Daoy (cell line): ENCODE data around the gene U2AF2. TPM values are rescaled to one million over a fixed set of nuclear protein-coding genes. Genes with fewer than 3 reads are reported as not detected.

Source experiments
- DNase-seq: peaks from one replicate; pipeline ENCODE4 v3.0.0-alpha.2; 2015; ENCODE audit warnings: low read depth
- total RNA-seq: library from RNA; depleted of rRNA; stranded (reverse); fragments of >200 nt; shearing (Covaris generic); gene quantifications from 2 replicates; pipeline ENCODE4 v1.2.3, GENCODE V29; 2014

The U2AF2 gene
- total RNA-seq, 1 experiment from 2014 or later: 218 TPM

DNA sequence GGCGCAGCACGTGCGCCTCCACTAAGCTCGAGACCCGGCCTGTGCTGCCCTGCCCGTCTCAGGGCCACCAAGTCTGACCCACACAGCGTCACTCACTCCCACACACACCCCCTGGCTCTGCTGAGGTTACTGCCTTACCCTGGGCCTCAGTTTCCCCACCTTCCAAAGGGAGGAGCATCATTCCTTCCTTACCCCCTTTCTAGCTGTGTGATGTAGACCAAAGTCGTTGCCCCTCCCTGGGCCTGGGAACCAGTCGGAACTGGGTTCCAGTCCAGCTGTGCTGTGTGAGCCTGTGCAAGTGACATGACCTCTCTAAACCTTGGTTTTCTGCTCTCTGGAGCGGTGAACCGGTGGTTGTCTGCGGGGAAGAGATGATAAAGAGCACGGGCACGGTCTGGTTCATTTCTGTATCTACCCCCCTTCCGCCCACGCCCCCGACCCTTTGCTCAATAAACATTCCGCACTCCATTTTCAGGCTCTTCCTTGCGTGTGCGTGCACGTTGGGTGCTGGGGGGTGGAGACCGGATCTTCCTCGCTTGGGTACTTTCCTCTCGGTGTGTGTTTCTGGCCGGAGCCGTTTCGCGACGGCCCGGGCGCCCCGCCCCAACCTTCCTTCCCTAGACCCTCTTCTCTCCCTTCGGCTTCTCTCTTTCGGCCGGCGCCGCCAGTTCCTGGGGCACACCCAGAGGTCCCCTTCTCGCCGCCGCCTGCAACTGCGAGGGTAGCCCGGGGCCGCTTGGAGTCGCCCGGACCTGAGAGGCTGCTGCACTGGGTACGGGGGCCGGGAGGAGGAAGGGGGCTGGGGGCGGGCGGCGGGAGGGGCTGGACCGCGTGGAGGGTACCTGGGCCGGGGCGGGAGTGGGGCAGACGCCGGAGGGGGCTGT lies 11.6 kb upstream of the U2AF2 start, which contains the start of gene ZNF581:
Gene ZNF581 (plus strand): TSS at position 647 of the 884 bp plus-strand sequence. CDS start 923 bp downstream, outside the sequence.
- DNase-seq: peak; percentile 82

- no peak for DNase-seq
These were observed 11.0 kb upstream of the U2AF2 start for GRCh38 chr19:55643887-55644176.

DNA sequence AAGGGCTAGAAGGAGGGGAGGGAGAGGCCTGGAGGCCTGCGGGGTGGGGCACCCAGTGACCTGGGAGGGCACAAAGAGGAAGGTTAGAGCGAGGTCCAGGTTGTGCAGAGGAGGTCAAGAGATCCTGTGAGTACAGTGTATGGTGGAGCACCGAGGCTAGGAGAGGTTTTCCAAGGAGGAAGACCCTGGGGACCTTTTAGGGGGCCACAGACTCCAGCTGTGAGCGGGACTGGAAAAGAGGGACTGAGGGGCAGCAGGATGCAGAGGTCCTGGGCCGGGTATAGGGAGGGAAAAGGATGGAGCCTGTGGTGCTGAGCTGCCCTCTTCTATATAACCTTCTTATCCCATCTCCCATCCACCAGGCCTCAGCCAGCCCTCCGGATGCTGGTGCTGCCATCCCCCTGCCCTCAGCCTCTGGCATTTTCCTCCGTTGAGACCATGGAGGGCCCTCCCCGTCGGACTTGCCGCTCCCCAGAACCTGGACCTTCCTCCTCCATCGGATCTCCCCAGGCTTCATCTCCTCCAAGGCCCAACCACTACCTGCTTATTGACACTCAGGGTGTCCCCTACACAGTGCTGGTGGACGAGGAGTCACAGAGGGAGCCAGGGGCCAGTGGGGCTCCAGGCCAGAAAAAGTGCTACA lies 10.5 kb upstream of the U2AF2 start:
- DNase-seq: no peak

DNA sequence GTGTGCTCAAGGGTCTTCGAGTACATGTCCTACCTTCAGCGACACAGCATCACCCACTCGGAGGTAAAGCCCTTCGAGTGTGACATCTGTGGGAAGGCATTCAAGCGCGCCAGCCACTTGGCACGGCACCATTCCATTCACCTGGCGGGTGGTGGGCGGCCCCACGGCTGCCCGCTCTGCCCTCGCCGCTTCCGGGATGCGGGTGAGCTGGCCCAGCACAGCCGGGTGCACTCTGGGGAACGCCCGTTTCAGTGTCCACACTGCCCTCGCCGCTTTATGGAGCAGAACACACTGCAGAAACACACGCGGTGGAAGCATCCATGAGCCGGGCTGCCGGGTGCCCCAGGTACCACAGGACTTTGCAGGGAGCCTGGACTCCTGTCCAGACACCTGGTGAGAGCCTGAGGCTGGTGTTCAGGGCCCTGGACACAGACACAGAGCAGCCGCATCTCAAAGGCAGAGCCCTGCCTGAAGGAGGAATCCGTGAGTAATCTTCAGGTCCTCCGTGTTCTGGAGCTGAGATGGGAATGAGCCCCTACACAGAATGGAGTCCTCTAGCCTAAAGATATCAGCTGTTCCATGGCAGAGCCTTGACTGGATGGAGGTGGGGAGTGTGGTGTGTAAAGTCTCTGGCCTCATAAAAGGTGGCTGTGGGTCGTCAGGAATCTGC lies 9.9 kb upstream of the U2AF2 start:
- DNase-seq: no peak

GRCh38 chr19:55645512-55645881 lies 9.3 kb upstream of the U2AF2 start:
- no peak for DNase-seq

DNA sequence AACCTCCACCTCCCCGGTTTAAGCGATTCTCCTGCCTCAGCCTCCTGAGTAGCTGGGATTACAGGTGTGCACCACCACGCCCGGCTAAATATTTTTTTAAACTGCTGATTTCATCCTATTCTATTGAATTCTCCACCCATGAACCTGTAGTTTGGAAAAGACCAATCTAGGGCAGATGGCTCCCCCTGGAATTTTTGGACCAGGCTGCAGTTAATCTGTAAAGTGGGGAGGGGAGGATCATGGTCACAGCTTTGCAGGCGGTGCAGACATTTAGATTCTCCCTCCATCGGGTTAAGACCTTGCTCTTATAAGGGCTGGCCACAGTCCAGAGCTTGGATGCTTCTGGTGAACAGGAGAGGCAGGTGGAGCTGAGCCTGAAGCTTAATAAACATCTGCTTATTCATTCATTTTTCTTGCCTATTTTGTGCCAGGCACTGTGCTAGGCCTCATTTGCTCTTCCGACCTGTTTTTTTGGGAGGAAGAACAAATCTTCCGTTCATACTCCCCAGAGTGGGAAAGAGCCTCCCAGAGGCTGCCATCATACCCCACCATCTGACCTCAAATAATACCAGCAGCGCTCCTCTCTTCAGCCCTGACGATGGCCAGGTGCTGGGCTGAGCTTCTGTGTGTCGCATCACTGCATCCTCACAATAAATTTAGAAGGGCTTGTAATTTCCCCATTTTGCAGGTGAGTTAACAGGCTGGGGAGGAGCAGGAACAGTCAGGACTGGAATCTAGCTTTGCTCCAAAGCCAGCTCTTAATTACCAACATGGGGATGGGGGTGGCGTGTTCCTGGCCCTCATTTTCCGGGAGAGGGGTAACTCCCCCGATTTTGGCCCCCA lies 7.7 kb upstream of the U2AF2 start:
- no peak for DNase-seq

DNA sequence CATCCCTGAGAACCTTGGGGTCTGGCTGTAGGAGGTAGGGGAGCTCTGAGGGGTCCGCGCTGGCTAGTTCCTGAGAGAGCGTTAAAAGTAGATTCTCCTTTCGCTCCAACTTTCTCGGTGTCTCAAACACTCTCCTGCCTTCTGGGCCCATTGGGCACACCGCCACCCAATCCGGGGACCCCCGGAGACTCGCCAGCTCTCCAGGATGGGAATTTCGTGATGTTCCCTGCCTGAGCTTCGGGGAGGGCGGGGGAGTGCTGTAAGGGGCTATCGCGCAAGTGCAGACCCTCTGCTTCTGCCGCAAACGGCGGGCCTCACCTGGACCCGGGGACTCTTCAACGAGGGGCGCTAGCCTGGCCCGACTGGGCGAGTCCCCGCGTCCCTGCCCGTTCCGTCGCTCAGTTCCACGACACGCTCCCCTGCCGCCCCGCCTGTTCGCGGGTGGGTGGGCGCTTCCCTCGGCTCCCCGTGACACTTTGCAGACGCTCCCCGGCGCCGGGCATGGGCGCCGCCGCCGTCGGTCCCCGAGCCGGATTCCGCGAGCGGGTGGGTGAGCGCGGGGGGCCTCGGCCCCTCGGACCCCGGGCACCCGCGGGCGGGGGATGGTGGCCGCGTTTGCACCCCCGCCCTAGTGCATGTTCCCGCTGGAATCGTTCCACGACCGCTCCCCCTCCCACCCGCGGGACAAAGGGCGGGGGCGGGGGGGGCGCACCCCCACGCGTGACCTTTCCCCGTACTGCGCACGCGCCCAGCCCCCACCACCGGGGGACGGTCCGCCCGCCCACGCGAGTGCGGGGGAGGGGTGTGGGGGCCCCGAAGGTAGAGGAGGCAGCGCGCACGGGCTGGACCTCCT lies 6.9 kb upstream of the U2AF2 start, which contains the start of gene CCDC106:
Gene CCDC106 (plus strand): TSS at position 481 of the 853 bp plus-strand sequence. CDS start 835 bp downstream, outside the sequence.
- DNase-seq: peak; percentile 83

GRCh38 chr19:55648585-55649267 lies 6.1 kb upstream of the U2AF2 start:
- DNase-seq: no peak

- no peak for DNase-seq
These were observed 5.3 kb upstream of the U2AF2 start for GRCh38 chr19:55649268-55650125.

DNA sequence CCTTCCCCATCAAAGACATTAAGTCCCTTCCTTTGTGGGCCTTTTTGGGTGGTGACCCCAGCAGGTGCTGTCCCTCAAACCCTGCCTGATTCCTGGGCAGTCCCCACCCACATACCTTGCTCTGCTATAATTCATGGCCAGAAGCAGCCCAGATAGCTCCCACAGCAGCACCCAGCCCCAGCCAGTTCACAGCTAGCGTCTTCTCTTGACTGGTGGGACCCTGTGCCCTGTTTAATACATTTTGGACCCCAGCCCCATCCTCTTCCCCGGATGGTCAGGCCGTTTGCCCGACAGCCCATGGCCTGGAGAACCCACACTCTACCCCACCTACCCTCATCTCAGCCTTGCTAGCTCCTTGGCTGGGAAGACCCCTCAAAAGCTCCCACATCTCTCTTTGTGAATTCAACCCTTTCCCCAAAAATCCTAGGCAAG lies 4.7 kb upstream of the U2AF2 start:
- DNase-seq: no peak

- no peak for DNase-seq
These were observed 4.1 kb upstream of the U2AF2 start for GRCh38 chr19:55650602-55651230.

DNA sequence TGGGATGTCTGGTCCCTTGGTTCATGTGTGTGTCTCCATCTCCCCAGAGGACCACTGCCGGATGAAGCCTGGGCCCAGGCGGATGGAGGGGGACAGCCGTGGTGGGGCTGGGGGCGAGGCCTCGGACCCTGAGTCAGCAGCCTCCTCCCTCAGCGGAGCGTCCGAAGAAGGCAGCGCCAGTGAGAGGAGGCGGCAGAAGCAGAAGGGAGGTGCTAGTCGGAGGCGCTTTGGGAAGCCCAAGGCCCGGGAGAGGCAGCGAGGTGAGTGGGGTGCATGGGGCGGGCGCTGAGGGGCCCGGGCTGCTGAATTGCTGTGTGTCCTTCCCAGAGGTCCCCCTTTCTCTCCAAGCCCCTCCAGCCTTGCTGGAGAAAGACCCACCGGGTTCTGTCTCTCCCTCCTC lies 3.6 kb upstream of the U2AF2 start:
- DNase-seq: no peak

GRCh38 chr19:55652311-55653128 lies 2.3 kb upstream of the U2AF2 start:
- no peak for DNase-seq

- DNase-seq: peak; percentile 99
These were observed 1.0 kb upstream of the U2AF2 start for GRCh38 chr19:55653651-55654322.

DNA sequence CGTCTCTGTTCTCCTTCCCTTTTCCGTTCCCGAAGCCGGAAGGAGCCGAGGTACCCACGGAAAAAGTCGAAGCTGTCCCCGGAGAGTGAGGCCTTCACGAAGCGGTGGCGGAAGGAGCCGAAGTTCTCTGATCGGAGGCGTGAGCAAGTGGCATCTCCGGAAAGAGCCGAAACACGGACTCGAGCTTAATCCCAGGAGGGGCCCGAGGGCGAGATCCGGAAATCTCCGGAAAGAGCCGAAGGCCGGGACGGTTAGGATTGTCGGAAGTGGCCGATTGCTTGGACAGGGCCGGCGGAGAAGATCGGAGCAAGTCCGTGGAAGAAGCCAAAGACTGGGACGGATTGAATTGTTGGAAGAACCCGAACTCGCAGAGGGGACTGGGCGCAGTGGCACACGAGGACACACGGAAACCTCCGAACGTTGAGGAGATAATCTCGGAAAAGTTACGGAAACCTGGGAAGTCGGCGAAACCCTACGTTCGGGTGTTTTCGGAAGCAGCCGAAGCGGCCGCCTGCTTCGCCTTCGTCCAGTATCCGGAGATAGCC lies 440 bp upstream of the U2AF2 start:
- peak; percentile 99 for DNase-seq

DNA sequence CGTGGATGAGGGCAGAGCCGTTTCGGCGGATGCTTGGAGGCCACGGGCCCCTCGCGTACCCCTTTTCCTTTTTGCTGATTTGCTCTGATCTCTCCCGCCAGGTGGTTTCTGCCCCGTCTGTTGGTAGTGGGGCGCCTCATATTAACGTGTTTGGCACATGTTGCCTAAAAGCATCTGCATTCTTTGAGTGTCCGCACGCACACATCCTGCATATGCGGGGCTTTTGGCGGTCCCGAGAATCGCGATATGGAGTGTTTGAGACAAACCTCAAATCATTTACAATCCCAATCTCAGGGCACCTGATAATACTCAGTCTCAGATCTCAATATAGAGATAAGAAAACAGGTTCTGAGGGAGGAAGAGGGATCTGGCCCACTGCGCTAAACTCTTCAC lies 809 bp downstream of the U2AF2 start:
- no peak for DNase-seq

DNA sequence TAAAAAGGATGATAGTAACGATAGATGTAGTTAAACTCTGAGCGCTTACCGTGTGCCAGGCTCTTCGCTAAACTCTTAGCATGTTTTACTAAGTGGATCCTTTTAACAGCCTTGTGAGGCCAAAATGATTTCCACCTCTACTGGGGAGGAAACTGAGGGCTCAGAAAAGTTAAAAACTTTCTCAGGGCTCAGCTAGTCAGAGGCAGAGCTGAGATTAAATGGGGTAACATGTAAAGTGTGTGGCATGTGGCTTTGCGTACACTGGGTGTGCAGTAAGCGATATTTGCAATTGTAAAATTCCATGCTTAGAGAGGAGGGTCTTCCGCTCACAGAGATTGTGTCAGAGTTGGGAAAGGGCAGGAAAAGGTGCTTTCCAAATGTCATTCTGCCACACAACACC lies 1.7 kb downstream of the U2AF2 start:
- no peak for DNase-seq
